HepG2 (cell line): Measurements from ENCODE around the gene INTS7. TPM values are rescaled to one million over a fixed set of nuclear protein-coding genes. Genes with fewer than 3 reads are reported as not detected.

Source experiments
- ATF3 ChIP-seq: sonication (generic); formaldehyde crosslinking; IDR thresholded peaks from 2 replicates; pipeline ENCODE4 v1.4.0; 2020; ENCODE audit warnings: missing genetic modification reagents
- BCL6 ChIP-seq: IDR thresholded peaks from 2 replicates; pipeline ENCODE4 v1.6.1; 2016; ENCODE audit warnings: missing genetic modification reagents, missing compliant biosample characterization
- DMAP1 ChIP-seq: IDR thresholded peaks from 2 replicates; pipeline ENCODE4 v1.6.1; 2016
- FOXP4 ChIP-seq: sonication (generic); formaldehyde crosslinking; IDR thresholded peaks from 2 replicates; pipeline ENCODE4 v1.4.0; 2020; ENCODE audit warnings: missing genetic modification reagents
- GATAD2A ChIP-seq: IDR thresholded peaks from 2 replicates; pipeline ENCODE4 v1.6.1; 2016
- HNF4A ChIP-seq: sonication (generic); formaldehyde crosslinking; IDR thresholded peaks from 2 replicates; pipeline ENCODE4 v1.4.0; 2020; ENCODE audit warnings: missing genetic modification reagents
- HOXA3 ChIP-seq: sonication (generic); formaldehyde crosslinking; IDR thresholded peaks from 2 replicates; pipeline ENCODE4 v1.5.0; 2020; ENCODE audit warnings: missing genetic modification reagents
- KDM4B ChIP-seq: sonication (generic); formaldehyde crosslinking; IDR thresholded peaks from 2 replicates; pipeline ENCODE4 v1.4.0; 2020; ENCODE audit warnings: missing genetic modification reagents
- MED1 ChIP-seq: sonication (generic); formaldehyde crosslinking; IDR thresholded peaks from 2 replicates; pipeline ENCODE4 v1.4.0; 2020; ENCODE audit warnings: missing genetic modification reagents
- PRMT3 ChIP-seq: sonication (generic); formaldehyde crosslinking; IDR thresholded peaks from 2 replicates; pipeline ENCODE4 v1.8.1; 2022; ENCODE audit warnings: low read depth, mild to moderate bottlenecking, moderate library complexity, missing genetic modification reagents, borderline replicate concordance
- RBAK ChIP-seq: sonication (generic); formaldehyde crosslinking; IDR thresholded peaks from 2 replicates; pipeline ENCODE4 v1.5.1; 2020; ENCODE audit warnings: mild to moderate bottlenecking, missing genetic modification reagents
- RCOR2 ChIP-seq: IDR thresholded peaks from 2 replicates; pipeline ENCODE4 v1.6.1; 2016; ENCODE audit warnings: missing biosample characterization, missing genetic modification reagents
- RXRA ChIP-seq: sonication (generic); formaldehyde crosslinking; IDR thresholded peaks from 2 replicates; pipeline ENCODE4 v1.5.1; 2020; ENCODE audit warnings: missing genetic modification reagents
- STAT5B ChIP-seq: sonication (generic); formaldehyde crosslinking; IDR thresholded peaks from 2 replicates; pipeline ENCODE4 v1.4.0; 2020; ENCODE audit warnings: missing genetic modification reagents
- ZBTB10 ChIP-seq: sonication (generic); formaldehyde crosslinking; IDR thresholded peaks from 2 replicates; pipeline ENCODE4 v1.4.0; 2020; ENCODE audit warnings: missing genetic modification reagents, borderline replicate concordance
- ZBTB7B ChIP-seq: sonication (generic); formaldehyde crosslinking; IDR thresholded peaks from 2 replicates; pipeline ENCODE4 v1.4.0; 2020; ENCODE audit warnings: missing genetic modification reagents
- ZNF264 ChIP-seq: sonication (generic); formaldehyde crosslinking; IDR thresholded peaks from 2 replicates; pipeline ENCODE4 v1.4.0; 2020; ENCODE audit warnings: missing genetic modification reagents
- ZNF784 ChIP-seq: sonication (generic); formaldehyde crosslinking; IDR thresholded peaks from 2 replicates; pipeline ENCODE4 v1.5.1; 2020; ENCODE audit warnings: missing genetic modification reagents, mild to moderate bottlenecking, borderline replicate concordance
- polyA plus RNA-seq, 8 experiments: library from polyadenylated mRNA; depleted of rRNA in 3 of 8; stranded (reverse) in 7 of 8; unstranded in 1 of 8; fragments of >200 nt; fragmentation: Illumina TruSeq in 4 of 8; extraction: Trizol in 4 of 8; gene quantifications; 2 replicates each; pipeline versions ENCODE4 v1.2.1 to v1.2.3, GENCODE V29; 2011 to 2016; ENCODE audit warnings: low read depth in 4 of 8, missing spikeins in 1 of 8, mixed read lengths in 1 of 8; ENCODE audit not compliant: insufficient read depth in 1 of 8
- total RNA-seq, 5 experiments: library from RNA; depleted of rRNA; stranded (reverse); fragments of >200 nt; fragmentation: Illumina TruSeq; extraction: Trizol; gene quantifications; 2 replicates each; pipeline ENCODE4 v1.2.3, GENCODE V29; 2016; ENCODE audit warnings: low read depth in 1 of 5
- TF ChIP-seq, protein P1 (sequence below), 2 experiments: fragments of 450-650 bp in 1 of 2; sonication (generic) in 1 of 2; formaldehyde crosslinking; IDR thresholded peaks; 2 replicates each; pipeline versions ENCODE4 v1.5.0 to v1.8.0; 2020 to 2022; ENCODE audit warnings: mild to moderate bottlenecking in 1 of 2, missing genetic modification reagents in 1 of 2

INTS7 gene
- total and polyA plus RNA-seq, 2 of the 13 experiments (the other 11 are each of a cell fraction or from before 2014, with no cell fraction given), result 18.3 to 22.4 TPM

DNA sequence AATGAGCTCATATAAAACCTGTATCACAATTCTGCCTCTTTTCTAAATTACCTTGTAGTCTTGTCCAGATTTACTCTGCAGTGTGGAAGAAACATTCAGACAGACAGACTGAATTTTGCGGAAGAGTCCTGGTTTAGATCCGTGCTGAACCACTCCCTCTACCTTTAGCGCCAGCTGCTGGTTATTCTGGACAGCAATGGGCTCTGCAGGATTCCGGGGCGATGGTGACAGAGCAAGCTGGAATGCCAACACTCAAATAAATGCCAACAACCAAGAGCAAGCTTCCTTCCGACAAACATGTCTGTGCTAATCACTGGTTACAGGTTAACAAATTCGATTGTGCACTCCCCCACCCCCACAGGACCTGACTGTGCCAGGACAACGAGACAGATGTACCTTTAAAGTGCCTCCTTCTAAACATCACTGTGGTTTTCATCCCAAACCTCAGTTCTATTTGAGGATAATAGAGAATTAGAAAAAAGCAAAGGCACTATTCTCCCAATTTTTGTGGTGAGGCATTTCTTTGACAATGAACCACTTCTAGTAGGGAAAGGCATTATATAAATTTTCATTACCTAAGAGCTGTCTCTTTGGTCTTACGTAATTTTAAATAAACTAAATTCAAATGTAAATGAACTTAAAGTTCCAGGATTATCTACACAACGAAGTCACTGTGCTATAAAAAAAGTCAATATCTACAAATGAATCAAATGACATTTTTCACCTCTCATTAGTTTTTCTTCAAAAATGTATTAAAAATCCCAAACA is 90.4 kb downstream of the INTS7 start (continued):
- TF ChIP-seq, protein P1, sequence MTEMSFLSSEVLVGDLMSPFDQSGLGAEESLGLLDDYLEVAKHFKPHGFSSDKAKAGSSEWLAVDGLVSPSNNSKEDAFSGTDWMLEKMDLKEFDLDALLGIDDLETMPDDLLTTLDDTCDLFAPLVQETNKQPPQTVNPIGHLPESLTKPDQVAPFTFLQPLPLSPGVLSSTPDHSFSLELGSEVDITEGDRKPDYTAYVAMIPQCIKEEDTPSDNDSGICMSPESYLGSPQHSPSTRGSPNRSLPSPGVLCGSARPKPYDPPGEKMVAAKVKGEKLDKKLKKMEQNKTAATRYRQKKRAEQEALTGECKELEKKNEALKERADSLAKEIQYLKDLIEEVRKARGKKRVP (CRISPR knock-in tag; IDR thresholded peaks at IDR 0.05), result 0 out of 4 replicates have a peak, but pooled peaks of 1 of the 2 experiments have one; percentile 50
- TF ChIP-seq ZBTB7B (CRISPR knock-in tag), result no peak
- TF ChIP-seq STAT5B (CRISPR knock-in tag), result peak; percentile 13; the same call in 1 of the 2 replicates
- peak; percentile 69 for TF ChIP-seq BCL6 (CRISPR knock-in tag)
- TF ChIP-seq ZBTB10 (CRISPR knock-in tag), result 0 out of 2 replicates have a peak, but pooled peaks have one; percentile 32
- TF ChIP-seq ZNF264, result peak; percentile 83; the same call in 1 of the 2 replicates
- TF ChIP-seq MED1 (CRISPR knock-in tag), result peak; percentile 81
- TF ChIP-seq KDM4B (CRISPR knock-in tag), result peak; percentile 53; the same call in 1 of the 2 replicates
- TF ChIP-seq RCOR2, result 0 out of 2 replicates have a peak, but pooled peaks have one; percentile 59
- peak; percentile 53; the same call in 1 of the 2 replicates for TF ChIP-seq RXRA (CRISPR knock-in tag)
- no peak for TF ChIP-seq PRMT3 (CRISPR knock-in tag)
- peak; percentile 69; the same call in 1 of the 2 replicates for TF ChIP-seq HOXA3 (CRISPR knock-in tag)
- TF ChIP-seq ZNF784, result no peak
- TF ChIP-seq HNF4A (CRISPR knock-in tag), result peak; percentile 48
- peak; percentile 88 for TF ChIP-seq GATAD2A (CRISPR knock-in tag)
- peak; percentile 61 for TF ChIP-seq ATF3 (CRISPR knock-in tag)
- peak; percentile 66 for TF ChIP-seq FOXP4 (CRISPR knock-in tag)
- no peak for TF ChIP-seq RBAK
- TF ChIP-seq DMAP1 (CRISPR knock-in tag), result 0 out of 2 replicates have a peak, but pooled peaks have one; percentile 25
